K562 (cell line): Measurements from ENCODE around the gene CCDC167. TPM values are rescaled to one million over a fixed set of nuclear protein-coding genes. Genes with fewer than 3 reads are reported as not detected.

Source experiments
- CHD7 ChIP-seq: fragments of 200-600 bp; sonication (generic); IDR thresholded peaks from one replicate; pipeline ENCODE4 v1.6.1; 2012; ENCODE audit warnings: mild to moderate bottlenecking, low read depth, low read length, inconsistent platforms
- RAD21 ChIP-seq, 2 experiments: fragments of 250-450 bp in 1 of 2; fragments of 450-650 bp in 1 of 2; sonication (Bioruptor Pico) in 1 of 2; formaldehyde crosslinking in 1 of 2; IDR thresholded peaks in 1 of 2; conservative IDR thresholded peaks in 1 of 2; 2 replicates each; pipeline versions ENCODE4 v1.4.0 to v1.8.0; 2020 to 2022; ENCODE audit warnings: mild to moderate bottlenecking in 2 of 2, moderate library complexity in 1 of 2
- SIX5 ChIP-seq, 2 experiments: IDR thresholded peaks; 2 replicates each; pipeline ENCODE4 v1.6.1; 2011; ENCODE audit warnings: low read length in 2 of 2, borderline replicate concordance in 1 of 2, low read depth in 1 of 2, mild to moderate bottlenecking in 1 of 2, moderate library complexity in 1 of 2; ENCODE audit not compliant: insufficient read depth in 1 of 2
- YBX1 ChIP-seq: fragments of 450-650 bp; IDR thresholded peaks from 2 replicates; pipeline ENCODE4 v1.7.1; 2016; ENCODE audit warnings: mild to moderate bottlenecking
- ZNF77 ChIP-seq: fragments of 250-450 bp; sonication (Bioruptor Pico); IDR thresholded peaks from 2 replicates; pipeline ENCODE4 v1.5.0; 2020
- polyA plus RNA-seq, 8 experiments: library from polyadenylated mRNA; depleted of rRNA in 4 of 8; stranded (reverse) in 5 of 8; unstranded in 3 of 8; fragments of >200 nt; fragmentation: Nextera tagmentation in 2 of 8; fragmentation: Illumina TruSeq in 1 of 8; extraction: Ambion mirVana in 2 of 8; extraction: Trizol in 1 of 8; gene quantifications; 2 replicates each; pipeline versions ENCODE4 v1.2.1 to v1.2.3, GENCODE V29; 2011 to 2014; ENCODE audit warnings: inconsistent platforms in 1 of 8, missing spikeins in 1 of 8
- total RNA-seq, 7 experiments: library from RNA; depleted of rRNA in 6 of 7; stranded (reverse); fragments of >200 nt in 6 of 7; fragmentation: Illumina TruSeq in 2 of 7; extraction: Trizol in 2 of 7; gene quantifications; 2 replicates each; pipeline versions ENCODE4 v1.2.1 to v1.2.3, GENCODE V29; 2011 to 2021; ENCODE audit warnings: low replicate concordance in 1 of 7
- TF ChIP-seq, protein P1 (sequence below): fragments of 450-650 bp; IDR thresholded peaks from 2 replicates; pipeline ENCODE4 v1.6.1; 2016; ENCODE audit warnings: low read depth

CCDC167 gene
- total and polyA plus RNA-seq, 9 of the 15 experiments (the other 6 are each of a cell fraction or from before 2014, with no cell fraction given), result 26.0 to 114 (median 45.2) TPM

GRCh38 chr6:37499433-37500293 is at the start of gene CCDC167 (continued):
- TF ChIP-seq CHD7, result no peak
- no peak for TF ChIP-seq YBX1
- TF ChIP-seq, protein P1, sequence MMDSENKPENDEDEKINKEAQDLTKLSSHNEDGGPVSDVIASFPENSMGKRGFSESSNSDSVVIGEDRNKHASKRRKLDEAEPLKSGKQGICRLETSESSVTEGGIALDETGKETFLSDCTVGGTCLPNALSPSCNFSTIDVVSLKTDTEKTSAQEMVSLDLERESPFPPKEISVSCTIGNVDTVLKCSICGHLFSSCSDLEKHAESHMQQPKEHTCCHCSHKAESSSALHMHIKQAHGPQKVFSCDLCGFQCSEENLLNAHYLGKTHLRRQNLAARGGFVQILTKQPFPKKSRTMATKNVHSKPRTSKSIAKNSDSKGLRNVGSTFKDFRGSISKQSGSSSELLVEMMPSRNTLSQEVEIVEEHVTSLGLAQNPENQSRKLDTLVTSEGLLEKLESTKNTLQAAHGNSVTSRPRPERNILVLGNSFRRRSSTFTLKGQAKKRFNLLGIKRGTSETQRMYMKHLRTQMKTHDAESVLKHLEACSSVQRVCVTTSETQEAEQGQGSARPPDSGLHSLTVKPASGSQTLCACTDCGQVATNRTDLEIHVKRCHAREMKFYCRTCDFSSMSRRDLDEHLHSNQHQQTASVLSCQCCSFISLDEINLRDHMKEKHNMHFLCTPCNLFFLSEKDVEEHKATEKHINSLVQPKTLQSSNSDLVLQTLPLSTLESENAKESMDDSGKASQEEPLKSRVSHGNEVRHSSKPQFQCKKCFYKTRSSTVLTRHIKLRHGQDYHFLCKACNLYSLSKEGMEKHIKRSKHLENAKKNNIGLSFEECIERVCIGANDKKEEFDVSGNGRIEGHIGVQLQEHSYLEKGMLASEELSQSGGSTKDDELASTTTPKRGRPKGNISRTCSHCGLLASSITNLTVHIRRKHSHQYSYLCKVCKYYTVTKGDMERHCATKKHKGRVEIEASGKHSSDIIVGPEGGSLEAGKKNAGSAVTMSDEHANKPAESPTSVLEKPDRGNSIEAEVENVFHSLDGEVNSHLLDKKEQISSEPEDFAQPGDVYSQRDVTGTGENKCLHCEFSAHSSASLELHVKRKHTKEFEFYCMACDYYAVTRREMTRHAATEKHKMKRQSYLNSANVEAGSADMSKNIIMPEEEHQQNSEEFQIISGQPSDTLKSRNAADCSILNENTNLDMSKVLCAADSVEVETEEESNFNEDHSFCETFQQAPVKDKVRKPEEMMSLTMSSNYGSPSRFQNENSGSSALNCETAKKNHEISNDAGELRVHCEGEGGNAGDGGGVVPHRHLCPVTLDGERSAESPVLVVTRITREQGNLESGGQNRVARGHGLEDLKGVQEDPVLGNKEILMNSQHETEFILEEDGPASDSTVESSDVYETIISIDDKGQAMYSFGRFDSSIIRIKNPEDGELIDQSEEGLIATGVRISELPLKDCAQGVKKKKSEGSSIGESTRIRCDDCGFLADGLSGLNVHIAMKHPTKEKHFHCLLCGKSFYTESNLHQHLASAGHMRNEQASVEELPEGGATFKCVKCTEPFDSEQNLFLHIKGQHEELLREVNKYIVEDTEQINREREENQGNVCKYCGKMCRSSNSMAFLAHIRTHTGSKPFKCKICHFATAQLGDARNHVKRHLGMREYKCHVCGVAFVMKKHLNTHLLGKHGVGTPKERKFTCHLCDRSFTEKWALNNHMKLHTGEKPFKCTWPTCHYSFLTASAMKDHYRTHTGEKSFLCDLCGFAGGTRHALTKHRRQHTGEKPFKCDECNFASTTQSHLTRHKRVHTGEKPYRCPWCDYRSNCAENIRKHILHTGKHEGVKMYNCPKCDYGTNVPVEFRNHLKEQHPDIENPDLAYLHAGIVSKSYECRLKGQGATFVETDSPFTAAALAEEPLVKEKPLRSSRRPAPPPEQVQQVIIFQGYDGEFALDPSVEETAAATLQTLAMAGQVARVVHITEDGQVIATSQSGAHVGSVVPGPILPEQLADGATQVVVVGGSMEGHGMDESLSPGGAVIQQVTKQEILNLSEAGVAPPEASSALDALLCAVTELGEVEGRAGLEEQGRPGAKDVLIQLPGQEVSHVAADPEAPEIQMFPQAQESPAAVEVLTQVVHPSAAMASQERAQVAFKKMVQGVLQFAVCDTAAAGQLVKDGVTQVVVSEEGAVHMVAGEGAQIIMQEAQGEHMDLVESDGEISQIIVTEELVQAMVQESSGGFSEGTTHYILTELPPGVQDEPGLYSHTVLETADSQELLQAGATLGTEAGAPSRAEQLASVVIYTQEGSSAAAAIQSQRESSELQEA, result no peak
- no peak for TF ChIP-seq ZNF77 (CRISPR knock-in tag)
- TF ChIP-seq SIX5 (IDR thresholded peaks at IDR 0.05; ENCODE audit: borderline replicate concordance in 1 of 2, insufficient read depth in 1 of 2, low read depth in 1 of 2, low read length in 2 of 2), result peak in 1 of 2 experiments; percentile 31; a peak in 2 of 4 replicates
- no peak for TF ChIP-seq RAD21 (CRISPR knock-in tag; conservative IDR thresholded peaks at IDR 0.05 in 1 of 2, IDR thresholded peaks at IDR 0.05 in 1 of 2)
